ACHN (cell line): Measurements from ENCODE around the gene METTL21A.
A peak's percentile ranks its signal among the peaks of the same experiment; 100 is the strongest.

Experiments
- DNase-seq: peaks from one replicate; pipeline ENCODE4 v3.0.0-alpha.2; 2015
- in situ Hi-C: cut with HindIII; loops from 2 replicates; pipeline ENCODE4 v1.10.0; 2017; ENCODE audit warnings: low sequenced_read_pairs, low pct_ligation_motif_present, low pct_unique_long_range_greater_than_20kb

Gene METTL21A

DNA sequence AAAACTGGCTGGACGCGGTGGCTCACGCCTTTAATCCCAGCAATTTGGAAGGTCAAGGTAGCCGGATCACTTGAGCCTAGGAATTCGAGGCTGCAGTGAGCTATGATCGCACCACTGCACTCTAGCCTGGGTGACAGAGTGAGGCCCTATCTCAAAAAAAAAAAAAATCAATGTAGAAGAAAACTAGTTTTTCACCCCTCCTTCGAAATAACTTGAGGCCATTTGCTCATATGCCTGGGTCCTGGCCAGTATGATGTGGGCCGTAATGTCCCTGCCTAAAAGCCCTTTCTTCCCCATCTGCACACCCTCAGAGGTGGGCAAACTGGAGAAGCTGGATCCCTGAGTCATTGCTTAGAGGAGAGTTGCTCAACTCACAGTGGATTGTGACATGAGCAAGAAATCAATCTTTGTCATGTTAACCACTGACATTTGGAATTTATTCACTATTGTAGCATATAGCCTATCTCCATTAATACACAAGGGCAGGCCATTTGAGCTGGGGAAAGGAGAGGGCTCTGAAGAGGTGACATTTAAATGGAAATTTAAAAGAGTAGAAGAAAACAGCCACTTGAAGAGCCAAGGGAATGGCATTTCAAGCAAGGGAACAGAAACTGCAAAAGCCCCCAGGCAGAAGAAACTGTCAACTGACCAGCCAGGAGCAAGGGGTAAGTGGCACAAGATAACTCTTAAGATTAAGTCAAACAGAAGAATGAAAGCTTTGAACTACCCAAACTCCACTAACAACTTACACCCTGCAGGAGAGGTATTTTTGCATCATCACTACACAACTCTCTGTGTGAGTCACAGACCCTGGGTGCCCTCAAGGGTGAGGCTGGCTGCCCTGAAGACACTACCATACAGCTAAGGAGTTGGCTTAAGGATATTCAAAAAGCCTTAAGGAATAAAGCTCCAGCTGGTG lies 7.6 kb upstream of the METTL21A start:
- peak; percentile 89 for DNase-seq
- in situ Hi-C loops, result loop anchor here (10.0 kb wide), 1 partner anchor 102 kb away; no protein-coding TSS in a partner anchor

DNA sequence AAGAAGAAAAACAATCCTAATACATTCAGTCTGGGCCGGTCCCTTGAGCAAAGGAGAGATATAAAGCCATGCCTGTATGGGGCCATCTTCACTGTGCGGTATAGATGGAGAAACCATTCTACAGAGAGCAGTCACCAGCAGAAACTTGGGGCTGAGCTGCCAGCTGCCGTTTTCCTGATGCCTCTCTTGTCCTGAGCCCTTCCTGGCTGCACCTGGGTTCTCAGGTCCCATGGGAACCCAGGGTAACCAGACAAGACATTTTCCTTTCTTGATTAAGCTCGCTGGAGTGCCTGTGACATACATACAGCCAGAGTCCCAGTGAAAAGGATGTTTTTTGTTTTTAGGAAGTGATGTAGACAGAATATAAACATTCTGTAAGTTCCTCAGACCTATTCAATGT lies 5.3 kb upstream of the METTL21A start:
- DNase-seq, result no peak
- in situ Hi-C loops, result loop anchor here (10.0 kb wide), 1 partner anchor 104 kb away; no protein-coding TSS in a partner anchor

DNA sequence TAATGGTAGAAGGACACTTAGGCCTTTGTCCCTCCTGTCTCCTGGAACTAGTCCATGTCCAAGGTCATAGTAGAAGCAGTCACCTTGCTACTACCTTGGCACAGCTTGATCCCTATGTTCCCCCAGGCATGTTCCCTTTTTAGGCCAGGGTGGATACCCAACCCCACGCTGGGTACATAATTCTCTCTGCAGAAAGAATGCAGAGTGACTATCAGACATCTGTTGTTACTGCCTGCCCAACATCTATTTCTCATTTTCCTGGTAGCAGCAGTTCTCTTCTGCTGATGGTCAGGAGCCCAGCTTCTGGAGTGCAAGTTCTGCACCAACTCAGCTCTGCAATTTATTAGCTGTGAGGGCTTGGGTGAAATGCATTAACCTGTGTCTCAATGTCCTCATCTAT lies 4.4 kb upstream of the METTL21A start:
- in situ Hi-C loops, result no loop called here

DNA sequence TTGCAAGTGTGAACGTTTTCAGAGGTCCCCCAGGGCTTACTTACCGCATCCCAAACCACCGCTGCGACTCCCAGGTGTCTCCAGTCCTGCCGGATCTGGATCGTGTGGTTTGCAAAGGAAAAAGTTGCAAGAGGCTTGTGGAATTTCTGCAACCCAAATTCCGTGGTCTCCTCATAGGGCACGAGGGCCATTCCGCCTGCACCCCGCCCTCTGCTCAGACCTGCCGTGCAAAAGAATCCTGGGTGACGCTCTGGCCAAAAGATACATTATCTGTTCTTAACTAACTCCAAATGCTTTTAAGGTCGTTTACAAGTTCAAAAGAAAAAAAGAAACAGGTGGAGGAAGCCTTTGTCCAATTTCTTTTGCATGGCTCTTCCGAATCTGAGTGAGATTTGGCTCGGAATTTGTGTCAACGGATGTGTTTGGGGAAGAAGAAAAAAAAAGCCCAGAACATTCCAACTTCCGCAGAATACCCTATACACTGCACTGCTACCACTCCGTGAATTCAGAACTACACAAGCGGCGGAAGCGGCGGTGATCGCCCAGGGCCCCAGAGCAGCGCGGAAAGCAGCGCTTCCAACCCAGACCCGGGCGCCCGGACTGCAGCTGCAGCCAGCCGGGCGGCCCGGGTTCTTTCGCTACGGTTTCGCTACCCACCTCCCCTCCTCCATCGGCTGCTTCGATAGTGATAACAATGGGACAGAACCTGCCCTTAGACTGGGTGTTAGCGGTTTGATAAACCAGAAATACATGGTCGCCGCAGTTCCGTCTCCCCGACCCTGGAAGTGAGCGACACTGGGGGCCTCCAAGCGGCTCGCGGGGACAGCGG lies 795 bp downstream of the METTL21A start:
- DNase-seq, result peak; percentile 74
- in situ Hi-C loops, result no loop called here

More for the DNA sequence above, 4.4 kb upstream of the METTL21A start:
- no peak for DNase-seq

DNA sequence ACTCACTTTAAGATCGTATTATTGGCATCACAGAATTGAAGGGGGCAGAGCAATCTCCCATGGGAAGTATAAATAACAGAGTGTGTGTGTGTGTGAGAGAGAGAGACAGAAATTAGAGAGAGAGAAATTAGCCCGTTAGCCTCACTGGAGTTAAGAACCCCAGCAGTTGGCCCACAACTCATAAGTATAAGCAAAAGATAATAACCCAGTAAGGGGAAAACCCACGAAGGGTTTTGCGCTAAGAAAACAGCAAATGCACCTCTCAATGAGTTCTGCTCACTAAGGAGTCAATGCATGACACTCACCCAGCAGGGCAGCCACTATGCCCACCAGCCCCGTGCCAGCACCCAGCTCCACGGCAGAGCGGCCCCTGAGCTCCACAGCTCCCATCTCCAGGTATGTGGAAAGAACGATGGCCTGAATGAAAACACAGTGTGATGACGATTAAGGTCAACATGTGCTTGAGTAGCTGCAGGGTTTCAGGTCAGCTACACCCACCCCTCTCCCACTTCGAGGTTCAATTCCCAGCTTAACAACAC lies 3.6 kb downstream of the METTL21A start:
- in situ Hi-C loops, result no loop called here
- DNase-seq, result no peak

DNA sequence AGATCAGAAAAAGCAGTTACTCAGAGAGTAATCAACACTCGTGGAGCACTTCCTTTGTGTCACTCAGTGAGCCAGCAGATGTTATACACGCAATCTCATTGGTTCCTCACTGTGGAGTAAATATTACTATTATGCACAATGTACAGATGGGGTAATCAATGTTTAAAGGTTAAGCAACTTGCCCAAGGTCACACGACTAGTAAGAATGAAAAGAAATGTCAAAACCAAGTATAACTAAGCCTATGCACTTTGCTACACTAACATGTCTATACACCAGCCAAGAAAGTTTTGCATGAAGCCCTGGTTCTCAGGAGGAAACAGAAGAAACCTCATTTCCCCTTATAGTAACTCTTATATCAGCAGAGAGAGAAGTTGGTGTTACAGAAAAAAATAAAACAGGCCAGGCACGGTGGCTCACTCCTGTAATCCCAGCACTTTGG lies 5.4 kb downstream of the METTL21A start:
- DNase-seq, result no peak
- in situ Hi-C loops, result no loop called here

DNA sequence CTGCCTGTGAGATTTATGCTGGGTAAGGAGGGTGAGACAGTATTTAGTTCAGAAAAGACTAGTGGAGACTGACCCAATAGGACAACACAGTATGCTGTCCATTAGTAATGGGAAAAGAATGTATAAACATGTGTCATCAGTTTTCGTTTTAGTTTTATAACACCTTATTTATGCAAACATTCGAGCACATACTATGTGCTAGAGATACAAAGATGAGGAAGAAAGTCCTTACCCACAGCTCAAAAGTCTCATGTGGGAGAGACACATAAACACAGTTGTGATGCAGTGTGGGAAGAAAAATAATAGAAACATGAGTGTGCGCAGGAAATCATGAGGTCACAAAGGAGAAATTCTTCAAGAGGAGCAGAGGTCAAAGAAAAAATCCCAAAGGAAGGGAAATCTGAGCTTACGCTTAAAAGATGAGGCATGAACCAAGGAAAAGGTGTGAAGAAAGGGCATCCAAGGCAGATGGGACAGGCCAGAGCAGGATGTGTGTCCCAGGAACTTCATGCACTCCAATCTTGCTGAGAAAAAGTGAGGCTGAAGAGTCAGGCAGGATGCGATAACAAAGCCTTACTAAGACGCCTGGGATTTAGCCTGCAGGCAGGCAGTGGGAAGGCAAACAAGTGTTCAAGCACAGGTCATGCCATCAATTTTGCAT lies 8.1 kb downstream of the METTL21A start:
- DNase-seq, result peak; percentile 74

DNA sequence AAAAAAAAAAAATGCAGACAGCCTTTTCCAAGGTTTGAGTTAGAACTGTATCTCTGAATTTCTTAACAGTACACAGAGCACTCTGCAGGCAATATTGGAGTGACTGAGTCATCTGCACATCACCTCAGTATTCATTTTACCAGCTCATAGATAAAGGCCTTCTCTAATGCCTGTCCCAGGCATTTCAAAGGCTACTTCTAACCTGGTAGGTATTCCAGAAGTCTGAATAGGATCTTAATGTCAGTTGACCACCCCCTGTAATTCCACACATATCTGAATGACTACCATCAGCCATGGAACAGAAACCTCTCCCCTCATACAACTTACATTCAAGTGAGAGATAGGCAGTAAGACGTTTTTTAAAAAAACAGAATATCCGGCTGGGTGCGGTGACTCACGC lies 9.0 kb downstream of the METTL21A start:
- DNase-seq, result peak; percentile 13
- in situ Hi-C loops, result no loop called here

More for the DNA sequence above, 8.1 kb downstream of the METTL21A start:
- in situ Hi-C loops, result no loop called here

DNA sequence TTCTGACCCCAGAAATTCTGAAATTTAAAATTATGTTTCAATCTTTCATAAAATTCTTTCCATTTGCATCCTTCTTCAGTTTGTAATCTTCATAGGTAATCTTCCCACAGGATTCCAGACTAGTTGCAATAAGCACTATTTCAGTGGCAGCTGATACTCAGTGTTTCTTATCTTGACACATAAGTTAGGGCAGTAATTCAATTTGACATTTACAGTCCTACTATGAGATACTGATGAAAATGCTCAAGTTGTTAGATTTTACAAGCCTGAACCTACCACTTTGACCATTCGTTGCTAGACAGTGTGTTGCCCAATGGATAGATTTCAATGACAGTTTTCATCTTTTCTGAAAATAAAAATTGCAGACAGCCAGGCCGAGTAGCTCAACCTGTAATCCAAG lies 10.4 kb downstream of the METTL21A start:
- no peak for DNase-seq
- in situ Hi-C loops, result no loop called here

DNA sequence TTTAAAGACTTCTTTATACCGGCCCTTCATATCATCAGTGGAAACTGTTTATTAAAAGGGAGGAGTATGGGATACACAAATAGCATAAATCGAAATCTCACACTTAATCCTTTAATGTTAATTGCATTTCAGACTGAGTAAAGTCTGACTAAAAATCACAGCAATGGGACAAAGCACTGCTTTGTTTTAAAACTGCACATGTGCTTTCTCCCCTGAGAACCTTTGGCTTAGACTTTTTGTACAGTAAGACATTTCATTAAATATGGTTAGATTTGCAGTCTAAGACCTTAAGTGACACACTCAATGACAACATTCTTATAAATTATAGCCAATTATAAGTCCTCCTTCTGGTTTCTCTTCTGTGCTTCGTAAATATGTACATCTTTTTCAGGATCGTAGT lies 12.5 kb downstream of the METTL21A start:
- no peak for DNase-seq
- in situ Hi-C loops, result no loop called here

DNA sequence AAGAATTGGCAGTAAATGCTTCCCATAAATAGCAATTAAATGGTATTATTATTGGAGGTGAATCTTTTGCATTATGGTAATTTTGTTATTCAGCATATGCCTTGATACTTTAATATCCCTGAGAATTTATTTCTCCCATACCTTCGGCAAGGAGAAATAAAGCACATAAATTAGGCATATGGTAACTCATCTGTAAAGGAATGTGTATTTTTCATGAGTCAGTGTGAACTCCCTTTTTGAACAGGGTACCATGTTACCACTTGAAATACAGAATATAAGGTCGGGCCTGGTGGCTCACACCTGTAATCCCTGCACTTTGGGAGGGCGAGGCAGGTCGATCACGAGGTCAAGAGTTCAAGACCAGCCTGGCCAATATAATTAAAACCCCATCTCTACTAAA lies 18.4 kb downstream of the METTL21A start:
- DNase-seq, result no peak
- in situ Hi-C loops, result no loop called here

DNA sequence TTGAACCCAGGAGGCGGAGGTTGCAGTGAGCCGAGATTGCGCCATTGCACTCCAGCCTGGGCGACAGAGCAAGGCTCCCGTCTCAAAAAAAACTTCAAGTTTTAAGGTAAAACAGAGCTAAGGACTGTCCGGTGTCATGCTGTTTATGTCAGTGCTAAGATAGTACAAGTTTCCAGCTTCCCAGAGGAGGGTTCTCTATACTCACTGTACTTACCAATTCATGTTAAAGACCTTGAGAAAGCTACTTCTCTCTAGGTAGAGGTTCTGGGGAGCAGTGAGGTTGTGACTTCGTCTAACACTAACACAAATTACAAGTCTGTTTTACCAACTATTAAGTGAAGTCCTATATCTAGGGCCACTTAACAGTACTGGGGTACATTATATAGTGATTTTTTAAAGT lies 18.8 kb downstream of the METTL21A start:
- in situ Hi-C loops, result no loop called here
- no peak for DNase-seq

DNA sequence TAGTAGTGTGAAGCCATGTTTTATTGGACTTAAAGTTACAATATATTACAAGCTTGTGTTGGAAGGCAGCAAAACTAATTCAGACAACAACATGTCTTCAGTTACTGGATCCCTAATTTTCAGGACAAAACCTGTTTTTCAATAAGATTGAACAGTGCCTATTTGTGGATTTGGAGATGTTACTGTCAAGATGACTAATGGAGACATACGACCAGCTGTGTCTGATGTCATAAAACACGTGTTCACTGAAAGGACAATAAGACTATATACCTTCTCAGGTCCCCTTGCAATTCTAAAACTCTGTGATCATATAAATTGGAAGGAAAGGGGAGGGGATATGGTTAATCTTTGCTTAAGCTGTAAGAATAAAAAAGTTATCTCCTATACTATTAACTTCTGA lies 21.7 kb downstream of the METTL21A start:
- in situ Hi-C loops, result no loop called here
- no peak for DNase-seq

DNA sequence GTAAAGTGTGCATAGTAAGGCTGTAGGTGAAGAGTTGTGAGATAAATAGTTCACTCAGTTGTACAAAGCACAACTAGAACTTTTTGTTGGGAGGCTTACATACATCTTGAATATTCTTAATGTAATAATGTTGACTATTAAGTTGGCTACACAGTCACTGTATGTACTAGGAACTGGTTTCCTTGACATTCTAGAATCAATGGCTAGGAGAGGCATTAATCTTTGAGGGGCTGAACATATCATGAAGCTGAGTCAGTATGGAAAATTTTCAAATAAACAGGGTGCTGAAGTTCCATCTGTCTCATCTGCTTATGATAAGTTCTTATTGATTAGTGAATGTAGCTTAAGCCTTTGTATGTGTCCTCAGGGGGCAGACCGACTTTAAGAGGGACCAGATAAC lies 23.4 kb downstream of the METTL21A start:
- in situ Hi-C loops, result no loop called here
- no peak for DNase-seq

DNA sequence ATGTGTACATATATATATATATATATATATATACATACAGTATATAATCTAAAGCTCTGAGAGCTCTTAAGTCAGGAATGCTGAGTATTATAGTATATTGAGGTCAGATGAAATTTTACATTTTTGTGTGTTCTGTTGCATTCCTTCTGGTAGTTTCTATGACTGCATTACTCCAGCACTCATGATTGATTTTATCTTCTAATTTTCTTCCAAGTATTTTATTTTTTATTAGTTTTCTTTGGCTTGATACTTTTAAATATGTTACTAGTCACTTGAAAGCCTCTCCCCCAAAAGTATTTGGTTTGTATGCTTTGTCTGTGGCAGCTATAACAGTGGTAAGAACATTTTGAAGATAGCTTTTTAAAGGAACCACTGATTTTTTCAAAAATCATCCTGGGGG lies 25.0 kb downstream of the METTL21A start:
- in situ Hi-C loops, result no loop called here
- DNase-seq, result no peak

DNA sequence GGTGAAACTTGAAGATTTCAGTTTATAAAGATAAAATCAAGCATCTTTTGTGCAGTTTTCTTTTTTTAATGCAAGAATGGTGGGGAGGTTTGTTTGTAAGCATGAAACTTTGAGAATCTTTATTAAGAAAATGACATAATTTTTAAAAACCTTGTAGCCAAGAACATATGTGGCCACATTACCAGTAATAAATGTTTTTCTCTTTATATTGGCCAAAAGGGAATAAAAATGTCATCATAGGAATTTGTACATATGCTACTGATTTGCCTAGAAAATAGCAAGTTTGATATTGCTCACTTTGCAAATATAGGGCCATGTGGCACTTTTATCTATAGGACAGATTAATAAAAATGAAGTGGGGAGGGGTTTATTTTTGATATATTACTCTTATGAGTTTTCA lies 25.6 kb downstream of the METTL21A start:
- no peak for DNase-seq
- in situ Hi-C loops, result no loop called here

DNA sequence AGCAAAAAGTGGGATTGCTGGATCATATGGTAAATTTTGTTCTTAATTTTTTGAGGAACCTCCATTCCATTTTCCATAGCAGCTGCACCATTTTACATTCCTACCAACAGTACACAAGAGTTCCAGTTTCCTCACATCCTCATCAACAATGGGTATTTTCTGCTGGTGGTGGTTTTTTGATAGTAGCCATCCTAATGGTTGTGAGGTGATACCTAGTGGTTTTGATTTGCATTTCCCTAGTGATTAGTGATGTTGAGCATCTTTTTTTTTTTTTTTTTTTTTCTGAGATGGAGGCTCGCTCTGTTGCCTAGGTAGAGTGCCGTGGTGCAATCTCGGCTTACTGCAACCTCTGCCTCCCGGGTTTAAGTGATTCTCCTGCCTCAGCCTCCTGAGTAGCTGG lies 30.5 kb downstream of the METTL21A start:
- DNase-seq, result no peak
- in situ Hi-C loops, result no loop called here

DNA sequence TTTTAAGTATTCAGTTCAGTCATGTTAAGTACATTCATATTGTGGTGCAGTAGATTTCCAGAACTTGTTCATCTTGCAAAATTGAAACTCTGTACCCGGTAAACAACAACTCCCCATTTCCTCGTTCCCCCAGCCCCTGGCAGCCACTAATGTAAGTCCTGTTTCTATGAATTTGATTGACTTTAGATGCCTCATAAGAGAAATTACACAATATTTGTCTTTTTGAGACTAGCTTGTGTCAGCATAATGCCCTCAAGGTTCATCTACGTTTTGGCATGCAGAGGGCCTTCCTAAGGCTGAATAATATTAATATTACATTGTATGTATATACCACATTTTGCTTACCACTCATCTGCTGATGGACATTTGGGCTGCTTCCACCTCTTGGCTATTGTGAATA lies 30.9 kb downstream of the METTL21A start:
- in situ Hi-C loops, result no loop called here
- no peak for DNase-seq

DNA sequence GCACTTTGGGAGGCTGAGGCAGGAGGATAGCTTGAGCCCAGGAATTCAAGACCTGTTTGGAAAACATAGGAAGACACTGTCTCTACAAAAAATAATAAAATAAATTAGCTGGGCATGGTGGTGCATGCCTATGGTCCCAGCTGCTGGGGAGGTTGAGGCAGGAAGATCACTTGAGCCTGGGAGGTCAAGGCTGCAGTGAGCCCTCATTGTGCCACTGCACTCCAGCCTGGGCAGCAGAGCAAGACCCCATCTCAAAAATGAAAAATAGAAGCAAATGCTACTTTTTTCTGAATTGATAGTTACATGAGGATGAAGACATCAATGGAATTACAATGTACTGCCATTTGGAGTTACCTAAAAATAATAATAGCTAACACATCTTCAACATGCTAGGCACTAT lies 31.9 kb downstream of the METTL21A start:
- in situ Hi-C loops, result no loop called here
- no peak for DNase-seq
